Endothelial cell of umbilical vein (primary cell): ENCODE data around the gene PIK3R1. TPM values are rescaled to one million over a fixed set of nuclear protein-coding genes. Genes with fewer than 3 reads are reported as not detected.

Source experiments
- BruUV-seq: library from RNA; stranded (reverse); fragments of 400-500 nt; replicated peaks from 2 replicates; lab custom pipeline; 2021; lab: Mats Ljungman, UMichigan
- CTCF ChIA-PET: fragments of 300-600, 350-600 bp; sonication (Branson Sonifier 250); formaldehyde crosslinking; loops from one replicate; lab custom pipeline; 2021; ENCODE audit warnings: antibody characterized with exemption, inconsistent platforms; lab: Charles Lee
- POLR2A ChIA-PET: fragments of 300-600, 350-600 bp; sonication (Branson Sonifier 250); formaldehyde crosslinking; loops from one replicate; lab custom pipeline; 2021; ENCODE audit warnings: antibody characterized with exemption, inconsistent platforms; lab: Charles Lee
- DNase-seq: peaks from one replicate; pipeline ENCODE4 v3.0.0-alpha.2; 2011; ENCODE audit warnings: low read depth, low spot score
- FAIRE-seq: peaks from 2 replicates; lab custom pipeline; 2011; peaks lifted over from hg19 to GRCh38; lab: Jason Lieb, UNC
- H2AFZ ChIP-seq: 2 replicates; pipeline ENCODE4 v1.6.0; 2012; ENCODE audit warnings: low read depth, low read length, control low read depth, inconsistent platforms
- H3K27ac ChIP-seq: 2 replicates; pipeline ENCODE4 v1.5.1; 2011; ENCODE audit warnings: low read depth, mild to moderate bottlenecking, control low read depth, low read length, moderate library complexity; ENCODE audit not compliant: insufficient read depth
- H3K27me3 ChIP-seq, 2 experiments: 2 replicates each; pipeline versions ENCODE4 v1.6.0 to v1.6.1; 2011; ENCODE audit warnings: low read length in 2 of 2, mixed read lengths in 1 of 2; ENCODE audit not compliant: control insufficient read depth in 2 of 2, insufficient read depth in 2 of 2
- H3K36me3 ChIP-seq, 2 experiments: 2 replicates in 1 of 2; 3 replicates in 1 of 2; pipeline ENCODE4 v1.5.1; 2011; ENCODE audit warnings: low read length in 2 of 2, mild to moderate bottlenecking in 1 of 2, moderate library complexity in 1 of 2; ENCODE audit not compliant: control insufficient read depth in 2 of 2, insufficient read depth in 2 of 2; ENCODE audit errors: extremely low read depth in 1 of 2
- H3K4me1 ChIP-seq: 3 replicates; pipeline ENCODE4 v1.5.1; 2011; ENCODE audit warnings: mild to moderate bottlenecking, low read length; ENCODE audit not compliant: control insufficient read depth, insufficient read depth; ENCODE audit errors: extremely low read depth
- H3K4me2 ChIP-seq: 2 replicates; pipeline ENCODE4 v1.6.1; 2011; ENCODE audit warnings: low read length, control low read depth, mixed read lengths; ENCODE audit not compliant: insufficient read depth
- H3K4me3 ChIP-seq, 3 experiments: fragments of 200-600 bp in 1 of 3; sonication (generic), shearing (Covaris generic) in 1 of 3; replicated peaks in 1 of 3; 2 replicates each; pipeline ENCODE4 v1.5.1; 2011 to 2016; ENCODE audit warnings: control low read depth in 3 of 3, low read length in 3 of 3, mild to moderate bottlenecking in 2 of 3, inconsistent platforms in 1 of 3, low read depth in 1 of 3, moderate library complexity in 1 of 3; ENCODE audit not compliant: insufficient read depth in 1 of 3
- H3K79me2 ChIP-seq: 2 replicates; pipeline ENCODE4 v1.6.0; 2012; ENCODE audit warnings: low read length, inconsistent platforms; ENCODE audit not compliant: control insufficient read depth, insufficient read depth
- H3K9ac ChIP-seq: replicated peaks from 2 replicates; pipeline ENCODE3; 2011; ENCODE audit warnings: low read length, control low read depth; ENCODE audit not compliant: insufficient read depth; ENCODE audit errors: extremely low read depth
- H3K9me1 ChIP-seq: replicated peaks from 3 replicates; pipeline ENCODE4 v1.6.0; 2011; ENCODE audit warnings: mild to moderate bottlenecking, low read length; ENCODE audit not compliant: control insufficient read depth, insufficient read depth; ENCODE audit errors: extremely low read depth
- H3K9me3 ChIP-seq: replicated peaks from 2 replicates; pipeline ENCODE4 v1.5.1; 2012; ENCODE audit warnings: low read length, inconsistent platforms; ENCODE audit not compliant: control insufficient read depth, insufficient read depth
- H4K20me1 ChIP-seq: replicated peaks from 2 replicates; pipeline ENCODE3; 2011; ENCODE audit warnings: mild to moderate bottlenecking, low read length; ENCODE audit not compliant: control insufficient read depth, insufficient read depth; ENCODE audit errors: extremely low read depth
- CTCF ChIP-seq, 2 donors: IDR thresholded peaks; 1 replicate in 1 of 2; 2 replicates in 1 of 2; pipeline ENCODE4 v1.5.1; 2011; ENCODE audit warnings: low read length in 2 of 2, mild to moderate bottlenecking in 2 of 2, moderate library complexity in 2 of 2, control low read depth in 1 of 2, inconsistent platforms in 1 of 2, low read depth in 1 of 2; ENCODE audit not compliant: insufficient read depth in 1 of 2; ENCODE audit errors: extremely low read depth in 1 of 2
- EZH2 ChIP-seq: IDR thresholded peaks from 2 replicates; pipeline ENCODE4 v1.6.1; 2012; ENCODE audit warnings: borderline replicate concordance, low read depth, mild to moderate bottlenecking, moderate library complexity, low read length, inconsistent platforms; ENCODE audit not compliant: severe bottlenecking
- FOS ChIP-seq: IDR thresholded peaks from 2 replicates; pipeline ENCODE4 v1.6.1; 2011; ENCODE audit warnings: mild to moderate bottlenecking, low read length, moderate library complexity, borderline replicate concordance; ENCODE audit not compliant: insufficient read depth
- GATA2 ChIP-seq: IDR thresholded peaks from 2 replicates; pipeline ENCODE4 v1.7.0; 2011; ENCODE audit warnings: low read depth, mild to moderate bottlenecking, moderate library complexity, mixed read lengths, low read length; ENCODE audit not compliant: insufficient read length, insufficient read depth
- JUN ChIP-seq: IDR thresholded peaks from 2 replicates; pipeline ENCODE4 v1.6.1; 2011; ENCODE audit warnings: borderline replicate concordance, low read depth; ENCODE audit not compliant: insufficient read length, insufficient read depth
- MAX ChIP-seq: IDR thresholded peaks from 2 replicates; pipeline ENCODE4 v1.6.1; 2011; ENCODE audit not compliant: insufficient read depth, insufficient read length
- MYC ChIP-seq: IDR thresholded peaks from one replicate; pipeline ENCODE4 v1.6.1; 2011; ENCODE audit warnings: mild to moderate bottlenecking, low read depth, low read length
- POLR2A ChIP-seq: IDR thresholded peaks from 2 replicates; pipeline ENCODE4 v1.6.1; 2012; ENCODE audit warnings: low read depth, mild to moderate bottlenecking, control low read depth, low read length
- POLR2AphosphoS5 ChIP-seq: IDR thresholded peaks from 2 replicates; pipeline ENCODE4 v1.6.1; 2012; ENCODE audit warnings: low read depth, mild to moderate bottlenecking, control low read depth, low read length, moderate library complexity; ENCODE audit not compliant: insufficient read depth
- dilution Hi-C: fragments of 300-500 bp; cut with MboI; formaldehyde crosslinking; loops from one replicate; pipeline ENCODE4 v1.15.0; 2019; ENCODE audit warnings: low sequenced_read_pairs; ENCODE audit not compliant: extremely low pct_ligation_motif_present
- intact Hi-C: fragments of 100-400 bp; cut with micrococcal nuclease; formaldehyde crosslinking; loops from one replicate; pipeline ENCODE4 v1.10.0; 2022
- polyA plus RNA-seq, 4 experiments: library from polyadenylated mRNA; depleted of rRNA in 3 of 4; stranded (reverse) in 3 of 4; unstranded in 1 of 4; fragments of >200 nt; gene quantifications; 2 replicates each; pipeline versions ENCODE4 v1.2.1 to v1.2.3, GENCODE V29; 2011 to 2012; ENCODE audit warnings: missing spikeins in 1 of 4
- total RNA-seq: library from RNA; stranded (reverse); gene quantifications from 2 replicates; pipeline ENCODE4 v1.2.3, GENCODE V29; 2021

PIK3R1 gene
- total and polyA plus RNA-seq, 2 donors (not counting 3 experiments of a cell fraction or from before 2014, with no cell fraction given), result 2.8 to 30.0 TPM

- Histone ChIP-seq H3K9ac (no peak overlapping the region), H3K9me3 (no peaks in the 10 kb centered on the region), H3K4me1 (peaks cover 4% of the 10 kb centered on the region), H3K4me3 (no peak overlapping the region), H2AFZ (peak overlapping the region; percentile 60), H3K9me1 (no peaks in the 10 kb centered on the region), H3K27ac (no peak overlapping the region), H3K36me3 (no peaks in the 10 kb centered on the region), H3K4me2 (no peak overlapping the region), H3K27me3 (no peaks in the 10 kb centered on the region), H4K20me1 (no peaks in the 10 kb centered on the region), H3K79me2 (no peaks in the 10 kb centered on the region)
- peak; percentile 24 for DNase-seq
- no TSS peak for BruUV-seq
- ChIA-PET CTCF (interaction anchor here (1.1 kb wide), 1 partner anchor 942 kb away, joined by 3 read pairs; no protein-coding TSS in a partner anchor), POLR2A (no interaction called here)
- intact Hi-C loops (no loop called here), dilution Hi-C loops (no loop called here)
- TF ChIP-seq JUN (no peak), FOS (no peak), EZH2 (no peak), MAX (no peak), POLR2A (no peak), MYC (no peak), CTCF (IDR thresholded peaks at IDR 0.05; ENCODE audit: extremely low read depth in 1 of 2, insufficient read depth in 1 of 2, low read depth in 1 of 2, low read length in 2 of 2) (no peak), POLR2AphosphoS5 (no peak), GATA2 (no peak)
- peak; percentile 52 for FAIRE-seq
Measured at GRCh38 chr5:68187268-68188055, 28.1 kb upstream of the PIK3R1 start.
